ENCODE data around the gene CTU1.

CTU1 gene

GRCh38 chr19:51091126-51091525, 17.1 kb downstream of the CTU1 start:
- Mint-ChIP-seq H3K27ac (no peak overlapping the region), H3K36me3 (ENCODE audit: low read depth) (no peaks in the 10 kb centered on the region), H3K4me1 (peaks cover 25% of the 10 kb centered on the region), H3K9me3 (no peaks in the 10 kb centered on the region), H3K27me3 (ENCODE audit: low read depth, poor library complexity) (peaks cover 18% of the 10 kb centered on the region), H3K4me3 (no peak overlapping the region)
- no peak for DNase-seq
- no peak for TF ChIP-seq CTCF (IDR thresholded peaks at IDR 0.05)

- H3K36me3 Mint-ChIP-seq (ENCODE audit: low read depth), result no peaks in the 10 kb centered on the region
- H3K4me3 Mint-ChIP-seq, result no peak overlapping the region
- peaks cover 25% of the 10 kb centered on the region for H3K4me1 Mint-ChIP-seq
- no peaks in the 10 kb centered on the region for H3K9me3 Mint-ChIP-seq
- no peak for TF ChIP-seq CTCF (IDR thresholded peaks at IDR 0.05)
- no peak for DNase-seq
- peaks cover 18% of the 10 kb centered on the region for H3K27me3 Mint-ChIP-seq (ENCODE audit: low read depth, poor library complexity)
- no peak overlapping the region for H3K27ac Mint-ChIP-seq
Measured at GRCh38 chr19:51090471-51090870, 17.7 kb downstream of the CTU1 start.

- H3K4me3 Mint-ChIP-seq, result no peak overlapping the region
- peaks cover 18% of the 10 kb centered on the region for H3K27me3 Mint-ChIP-seq (ENCODE audit: low read depth, poor library complexity)
- H3K36me3 Mint-ChIP-seq (ENCODE audit: low read depth), result no peaks in the 10 kb centered on the region
Measured at GRCh38 chr19:51089786-51090185, 18.4 kb downstream of the CTU1 start.

GRCh38 chr19:51086153-51086850, 21.9 kb downstream of the CTU1 start:
- no peak for TF ChIP-seq CTCF (IDR thresholded peaks at IDR 0.05)
- Mint-ChIP-seq H3K4me3 (no peak overlapping the region), H3K4me1 (peaks cover 23% of the 10 kb centered on the region), H3K27ac (peak overlapping the region; percentile 62), H3K9me3 (no peaks in the 10 kb centered on the region), H3K27me3 (ENCODE audit: low read depth, poor library complexity) (peaks cover 20% of the 10 kb centered on the region), H3K36me3 (ENCODE audit: low read depth) (no peaks in the 10 kb centered on the region)
- no peak for DNase-seq

More at GRCh38 chr19:51089786-51090185, 18.4 kb downstream of the CTU1 start:
- TF ChIP-seq CTCF (IDR thresholded peaks at IDR 0.05), result no peak
- DNase-seq, result no peak
- no peaks in the 10 kb centered on the region for H3K9me3 Mint-ChIP-seq
- H3K4me1 Mint-ChIP-seq, result peaks cover 25% of the 10 kb centered on the region
- no peak overlapping the region for H3K27ac Mint-ChIP-seq

- no peak for TF ChIP-seq CTCF (IDR thresholded peaks at IDR 0.05)
- no peaks in the 10 kb centered on the region for H3K36me3 Mint-ChIP-seq (ENCODE audit: low read depth)
- H3K4me1 Mint-ChIP-seq, result peaks cover 23% of the 10 kb centered on the region
- DNase-seq, result no peak
- H3K27me3 Mint-ChIP-seq (ENCODE audit: low read depth, poor library complexity), result peaks cover 20% of the 10 kb centered on the region
- H3K27ac Mint-ChIP-seq, result no peak overlapping the region
- H3K4me3 Mint-ChIP-seq, result no peak overlapping the region
- no peaks in the 10 kb centered on the region for H3K9me3 Mint-ChIP-seq
Measured at GRCh38 chr19:51084505-51084904, 23.7 kb downstream of the CTU1 start.

- no peaks in the 10 kb centered on the region for H3K36me3 Mint-ChIP-seq (ENCODE audit: low read depth)
- H3K27ac Mint-ChIP-seq, result no peak overlapping the region
- no peaks in the 10 kb centered on the region for H3K9me3 Mint-ChIP-seq
- H3K4me3 Mint-ChIP-seq, result no peak overlapping the region
- H3K27me3 Mint-ChIP-seq (ENCODE audit: low read depth, poor library complexity), result peaks cover 20% of the 10 kb centered on the region
- peaks cover 23% of the 10 kb centered on the region for H3K4me1 Mint-ChIP-seq
- no peak for TF ChIP-seq CTCF (IDR thresholded peaks at IDR 0.05)
- no peak for DNase-seq
Measured at GRCh38 chr19:51083783-51084182, 24.4 kb downstream of the CTU1 start.
